GM12874 (cell line): ENCODE measurements around the gene GTPBP6.

ENCODE experiments used
- TF ChIP-seq, protein P1 (sequence below): IDR thresholded peaks from 2 replicates; pipeline ENCODE4 v1.5.1; 2011; ENCODE audit warnings: low read depth, mild to moderate bottlenecking, control low read depth, low read length, moderate library complexity; ENCODE audit not compliant: insufficient read depth

GTPBP6 gene

DNA sequence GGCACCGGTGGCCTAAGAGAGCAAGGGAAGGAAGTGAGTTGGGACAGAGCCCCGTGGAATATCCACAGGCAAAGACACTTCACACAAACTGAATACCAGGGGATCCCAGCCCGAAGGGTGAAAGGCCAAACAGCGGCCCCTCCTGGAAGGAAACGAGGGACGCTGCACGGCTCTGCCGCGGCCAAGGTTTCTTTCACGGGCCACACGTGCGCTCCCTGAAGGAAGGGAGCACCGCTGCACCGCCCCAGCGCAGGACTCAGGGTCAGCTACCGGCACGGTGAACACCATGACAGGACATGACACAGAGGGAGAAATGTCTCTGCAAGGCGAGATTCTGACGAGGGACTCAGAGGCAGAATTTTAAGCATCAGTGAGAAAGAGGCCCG is 31.5 kb upstream of the GTPBP6 start:
- TF ChIP-seq, protein P1, sequence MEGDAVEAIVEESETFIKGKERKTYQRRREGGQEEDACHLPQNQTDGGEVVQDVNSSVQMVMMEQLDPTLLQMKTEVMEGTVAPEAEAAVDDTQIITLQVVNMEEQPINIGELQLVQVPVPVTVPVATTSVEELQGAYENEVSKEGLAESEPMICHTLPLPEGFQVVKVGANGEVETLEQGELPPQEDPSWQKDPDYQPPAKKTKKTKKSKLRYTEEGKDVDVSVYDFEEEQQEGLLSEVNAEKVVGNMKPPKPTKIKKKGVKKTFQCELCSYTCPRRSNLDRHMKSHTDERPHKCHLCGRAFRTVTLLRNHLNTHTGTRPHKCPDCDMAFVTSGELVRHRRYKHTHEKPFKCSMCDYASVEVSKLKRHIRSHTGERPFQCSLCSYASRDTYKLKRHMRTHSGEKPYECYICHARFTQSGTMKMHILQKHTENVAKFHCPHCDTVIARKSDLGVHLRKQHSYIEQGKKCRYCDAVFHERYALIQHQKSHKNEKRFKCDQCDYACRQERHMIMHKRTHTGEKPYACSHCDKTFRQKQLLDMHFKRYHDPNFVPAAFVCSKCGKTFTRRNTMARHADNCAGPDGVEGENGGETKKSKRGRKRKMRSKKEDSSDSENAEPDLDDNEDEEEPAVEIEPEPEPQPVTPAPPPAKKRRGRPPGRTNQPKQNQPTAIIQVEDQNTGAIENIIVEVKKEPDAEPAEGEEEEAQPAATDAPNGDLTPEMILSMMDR, result no peak

DNA sequence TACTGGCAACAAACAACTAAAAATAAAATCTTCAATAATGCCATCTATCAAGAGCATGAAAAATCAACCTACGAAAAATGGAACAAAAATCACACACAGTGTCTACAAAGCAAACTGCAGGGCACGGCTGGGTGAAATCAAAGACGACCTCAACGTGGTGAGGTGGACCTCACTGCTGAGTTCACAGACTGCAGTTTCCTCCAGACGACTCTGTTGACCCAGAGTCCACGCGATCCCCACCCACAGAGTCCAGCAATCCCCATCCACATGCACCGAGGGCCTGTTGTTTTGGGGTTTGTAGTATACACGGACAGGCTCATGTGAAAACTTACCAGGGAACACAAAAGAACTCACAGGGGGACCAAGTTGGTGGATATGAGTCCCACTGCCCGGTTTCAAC is 31.1 kb upstream of the GTPBP6 start:
- TF ChIP-seq, protein P1, result no peak

DNA sequence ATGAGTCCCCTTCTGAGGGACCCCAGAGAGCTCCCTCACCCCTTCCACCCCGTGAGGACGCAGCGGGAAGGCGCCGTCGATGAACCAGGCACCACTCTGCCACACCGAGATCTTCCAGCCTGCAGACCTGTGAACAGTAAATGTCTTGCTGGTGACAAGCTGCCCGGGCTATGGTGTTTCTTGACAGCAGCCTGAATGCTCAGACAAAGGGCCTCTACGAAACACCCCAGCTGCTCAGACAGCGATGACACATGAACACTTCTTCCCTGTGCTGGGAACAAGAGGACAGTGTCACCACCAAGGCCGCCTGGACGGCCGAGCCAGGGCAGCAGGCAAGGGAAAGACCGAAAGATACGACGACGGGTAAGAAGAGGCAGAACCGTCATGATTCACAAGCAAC is 30.6 kb upstream of the GTPBP6 start:
- TF ChIP-seq, protein P1, result no peak

DNA sequence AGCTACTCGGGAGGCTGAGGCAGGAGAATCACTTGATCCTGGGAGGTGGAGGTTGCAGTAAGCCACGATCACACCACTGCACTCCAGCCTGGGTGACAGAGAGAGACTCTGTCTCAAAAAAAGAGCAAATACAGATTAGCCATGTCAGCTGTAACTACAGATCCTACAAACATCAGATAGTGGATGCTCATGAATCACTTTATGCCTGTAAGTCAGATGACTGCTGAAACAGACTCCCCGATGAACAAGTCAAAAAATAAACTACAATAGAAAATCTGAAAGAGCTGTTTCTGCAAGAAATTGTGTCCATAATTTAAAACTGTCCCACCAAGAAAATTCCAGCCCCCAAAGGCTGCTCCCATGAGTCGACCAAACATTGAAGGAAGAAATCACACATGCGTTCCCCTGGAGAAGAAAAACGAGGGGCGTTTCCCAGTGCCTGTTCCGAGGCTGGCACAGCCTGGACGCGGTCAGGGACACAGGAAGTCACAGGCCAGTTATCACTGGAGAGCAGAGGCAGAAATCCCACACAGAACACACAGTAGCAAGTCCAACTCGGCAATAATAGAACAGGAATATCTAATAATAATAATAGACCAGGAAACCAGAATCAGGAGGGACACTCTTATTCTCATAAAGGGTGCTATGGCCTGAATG is 30.0 kb upstream of the GTPBP6 start:
- TF ChIP-seq, protein P1, result no peak

DNA sequence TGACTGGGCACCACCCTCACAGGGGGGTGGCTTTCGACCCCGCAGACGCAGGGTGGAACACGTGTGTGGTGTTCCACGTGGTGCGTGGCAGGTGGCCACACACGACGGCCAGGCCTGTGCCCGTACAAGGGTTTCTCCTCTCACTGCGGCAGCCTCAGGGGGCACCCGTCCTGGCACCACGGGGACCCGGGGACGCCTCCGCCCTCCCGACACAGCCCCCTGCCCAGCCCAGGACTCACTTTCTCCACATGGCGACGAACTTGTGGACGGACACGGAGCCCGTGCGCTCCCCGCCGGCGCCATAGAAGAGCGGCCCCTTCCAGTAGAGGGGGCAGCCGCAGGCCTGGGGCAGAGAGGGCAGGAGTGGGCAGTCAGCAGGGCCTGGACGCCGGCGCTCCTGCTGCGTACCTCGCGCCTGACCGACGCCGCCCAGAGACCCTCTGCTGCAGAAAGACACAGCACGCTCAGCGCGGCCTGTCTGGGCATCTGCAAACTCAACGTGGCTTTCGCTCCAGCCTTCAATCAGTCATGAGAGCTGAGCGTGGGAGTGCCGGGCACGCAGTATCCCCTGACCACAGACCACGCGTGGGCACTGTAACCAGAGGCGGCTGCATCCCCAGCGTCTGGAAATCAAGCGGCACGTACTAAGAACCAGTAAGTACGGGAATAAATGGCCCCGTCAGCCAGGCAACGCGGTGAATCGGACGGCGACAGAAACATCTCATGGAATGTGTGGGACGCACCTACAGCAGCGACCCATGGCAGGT is 28.9 kb upstream of the GTPBP6 start:
- TF ChIP-seq, protein P1, result no peak

DNA sequence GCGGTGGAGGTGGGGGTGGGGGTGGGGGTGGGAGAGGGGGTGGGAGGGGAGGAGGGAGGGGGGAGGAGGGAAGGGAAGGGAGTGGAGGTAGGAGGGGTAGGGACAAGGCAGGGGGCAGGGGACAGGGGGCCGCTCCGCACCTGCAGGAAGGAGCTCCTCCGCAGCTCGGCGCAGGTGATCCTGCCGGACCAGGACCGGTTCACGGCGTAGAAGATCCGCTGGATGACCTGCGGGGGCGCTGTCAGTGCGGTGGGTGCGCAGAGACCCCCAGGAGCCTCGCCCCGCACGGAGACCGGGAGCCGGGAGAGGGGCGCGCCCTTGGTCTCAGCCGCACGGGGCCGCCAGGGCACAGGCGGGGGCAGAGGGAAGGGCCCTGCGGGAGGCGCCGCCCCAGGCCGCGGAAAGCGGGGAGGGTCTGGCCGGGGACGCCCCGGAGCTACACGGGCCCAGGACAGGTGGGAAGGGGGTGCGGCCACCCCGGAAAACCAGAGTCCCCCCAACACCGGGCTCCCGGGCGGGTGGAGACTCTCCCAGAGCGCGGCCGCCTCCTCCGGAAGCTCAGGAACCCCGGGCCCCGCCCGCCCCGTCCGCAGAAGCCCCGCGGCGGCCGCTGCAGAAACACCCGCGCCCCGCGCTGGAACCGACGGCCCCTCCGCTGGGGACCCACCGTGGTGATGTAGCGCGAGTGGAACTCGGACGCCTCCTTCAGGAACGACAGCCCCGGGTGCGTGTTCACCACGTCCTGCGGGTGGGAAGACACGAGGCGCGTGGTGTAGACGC is 27.6 kb upstream of the GTPBP6 start:
- TF ChIP-seq, protein P1, result no peak

DNA sequence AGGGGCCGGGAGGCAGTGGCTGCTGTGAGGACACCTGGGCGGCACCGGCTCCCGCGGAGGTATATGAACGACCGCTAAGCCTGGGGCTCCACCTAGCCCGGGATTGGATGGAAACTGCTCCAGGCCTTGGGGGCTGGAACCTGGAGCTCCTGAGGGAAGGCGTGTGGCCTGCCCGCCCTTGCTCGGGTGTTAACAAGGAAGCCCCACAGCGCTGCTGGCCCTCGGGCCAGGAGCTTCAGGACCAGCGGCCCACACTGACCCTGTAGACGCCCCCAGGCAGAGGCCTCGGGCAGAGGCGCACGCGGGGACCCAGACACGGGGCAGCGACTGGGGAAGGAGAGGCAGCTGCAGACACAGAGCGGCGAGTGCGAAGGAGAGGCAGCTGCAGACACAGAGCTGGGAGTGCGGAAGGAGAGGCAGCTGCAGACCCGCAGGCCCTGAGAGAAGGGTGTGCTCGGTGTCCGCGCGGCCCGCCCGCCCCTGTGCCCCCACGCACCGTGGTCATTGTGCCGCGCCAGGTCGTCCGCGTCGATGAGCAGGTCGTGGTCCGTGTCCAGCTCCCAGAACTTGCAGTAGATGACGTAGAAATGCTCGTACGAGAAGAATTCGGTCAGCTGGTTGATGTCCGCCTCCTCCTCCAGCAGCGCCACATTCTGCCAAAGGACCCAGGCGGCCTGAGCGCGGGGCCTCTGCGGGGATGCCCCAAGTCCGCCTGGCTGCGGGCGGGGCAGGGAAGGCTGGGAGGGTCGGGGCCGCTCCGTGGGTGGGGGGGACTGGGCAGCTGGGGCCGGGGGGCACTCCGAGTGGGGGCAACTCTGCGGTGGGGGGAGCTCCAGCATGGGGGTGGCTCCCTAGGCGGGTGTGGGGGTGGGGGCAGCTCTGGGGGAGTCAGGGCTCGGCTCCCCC is 26.7 kb upstream of the GTPBP6 start:
- TF ChIP-seq, protein P1, result no peak
